Measurements from ENCODE around the gene EXOC2. TPM values are rescaled to one million over a fixed set of nuclear protein-coding genes. Genes with fewer than 3 reads are reported as not detected.
"Not testable (repeated sequence)": the region's sequence is repeated elsewhere in the genome, so short reads cannot be mapped to it uniquely, and the experiment has no call there.

Gene EXOC2
- total RNA-seq, 5 donors from 2014 or later (not counting 1 experiment from before 2014, with no cell fraction given) = 30.7 to 40.6 (median 39.3) TPM

DNA sequence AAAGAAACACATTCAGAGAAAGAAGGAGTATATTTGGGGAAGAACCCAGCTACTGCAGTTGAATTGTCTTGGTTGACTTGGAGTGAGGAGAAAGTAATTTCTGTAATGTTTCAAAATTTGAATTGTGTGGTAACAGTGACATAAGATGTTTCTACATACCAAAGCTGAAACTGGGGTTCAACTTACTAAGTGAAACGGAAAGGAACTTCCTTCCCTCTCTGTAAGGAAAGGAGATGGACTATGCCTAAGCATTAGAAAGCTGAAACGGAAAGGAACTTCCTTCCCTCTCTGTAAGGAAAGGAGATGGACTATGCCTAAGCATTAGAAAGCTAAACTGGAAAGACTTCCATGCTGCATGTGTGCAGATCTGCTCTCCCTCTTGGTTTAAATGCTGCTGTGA, 82.1 kb downstream of the EXOC2 start:
- Histone ChIP-seq H3K36me3 (ENCODE audit: control insufficient read depth in 2 of 2, extremely low read depth in 1 of 2, insufficient read depth in 1 of 2, low read length in 1 of 2) (peaks cover 9 to 38% of the 10 kb centered on the region in 2 donors), H3K9me3 (no peaks in the 10 kb centered on the region), H3K4me1 (ENCODE audit: control insufficient read depth in 1 of 2, extremely low read depth in 1 of 2, insufficient read depth in 2 of 2, low read length in 2 of 2) (no peaks in the 10 kb centered on the region), H3K27me3 (replicated peaks in 1 of 2; ENCODE audit: control insufficient read depth in 2 of 2, extremely low read depth in 1 of 2, insufficient read depth in 2 of 2, low read length in 1 of 2) (no peaks in the 10 kb centered on the region), H3K4me3 (ENCODE audit: control insufficient read depth in 1 of 2, extremely low read depth in 1 of 2, low read length in 1 of 2) (no peak overlapping the region), H3K27ac (ENCODE audit: low read length) (no peak overlapping the region)
- no peak for DNase-seq
- Mint-ChIP-seq H3K4me1 (peaks cover 0 to 4% (median 0%) of the 10 kb centered on the region in 3 donors), H3K27me3 (no peaks in the 10 kb centered on the region), H3K27ac (no peak overlapping the region), H3K9me3 (no peaks in the 10 kb centered on the region), H3K36me3 (peaks cover 57% of the 10 kb centered on the region), H3K4me3 (no peak overlapping the region)
- WGBS (ENCODE audit: insufficient coverage) = no CpG with 5 or more reads among the region's 2 CpGs
- no peak for ATAC-seq (replicated peaks in 1 of 4)
- ChIA-PET POLR2A (no interaction called here), CTCF (no interaction called here)

DNA sequence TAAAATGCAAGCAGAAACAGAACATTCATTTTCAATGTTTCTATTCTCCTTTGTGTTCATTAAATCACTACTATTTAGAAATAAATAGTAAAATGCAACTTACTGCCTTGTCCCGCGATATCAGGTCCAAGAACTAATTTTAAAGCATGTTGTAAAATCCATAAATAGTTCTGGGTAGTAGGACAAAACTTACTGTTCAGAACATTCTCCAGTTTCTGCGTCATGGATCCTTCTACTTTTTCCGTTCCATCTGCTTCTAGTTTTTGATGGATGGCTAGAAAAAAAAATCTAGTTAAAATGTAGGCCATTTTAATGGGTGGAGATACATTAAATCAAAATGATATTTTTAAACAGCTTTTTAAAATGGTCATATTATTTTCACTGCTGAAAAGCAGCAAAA, 83.0 kb downstream of the EXOC2 start:
- no CpG with 5 or more reads among the region's 4 CpGs for WGBS (ENCODE audit: insufficient coverage)
- Histone ChIP-seq H3K4me3 (ENCODE audit: control insufficient read depth in 1 of 2, extremely low read depth in 1 of 2, low read length in 1 of 2) (no peak overlapping the region), H3K4me1 (ENCODE audit: control insufficient read depth in 1 of 2, extremely low read depth in 1 of 2, insufficient read depth in 2 of 2, low read length in 2 of 2) (no peaks in the 10 kb centered on the region), H3K27me3 (replicated peaks in 1 of 2; ENCODE audit: control insufficient read depth in 2 of 2, extremely low read depth in 1 of 2, insufficient read depth in 2 of 2, low read length in 1 of 2) (no peaks in the 10 kb centered on the region), H3K9me3 (no peaks in the 10 kb centered on the region), H3K36me3 (ENCODE audit: control insufficient read depth in 2 of 2, extremely low read depth in 1 of 2, insufficient read depth in 1 of 2, low read length in 1 of 2) (peaks cover 9 to 38% of the 10 kb centered on the region in 2 donors), H3K27ac (ENCODE audit: low read length) (no peak overlapping the region)
- H3K36me3 Mint-ChIP-seq = peaks cover 54% of the 10 kb centered on the region
- POLR2A ChIA-PET = no interaction called here
- H3K27me3 Mint-ChIP-seq = no peaks in the 10 kb centered on the region
- peaks cover 0 to 4% (median under 1%) of the 10 kb centered on the region in 3 donors for H3K4me1 Mint-ChIP-seq
- DNase-seq = no peak
- H3K27ac Mint-ChIP-seq = no peak overlapping the region
- H3K4me3 Mint-ChIP-seq = no peak overlapping the region
- CTCF ChIA-PET = no interaction called here
- no peak for ATAC-seq (replicated peaks in 1 of 4)
- H3K9me3 Mint-ChIP-seq = no peaks in the 10 kb centered on the region

DNA sequence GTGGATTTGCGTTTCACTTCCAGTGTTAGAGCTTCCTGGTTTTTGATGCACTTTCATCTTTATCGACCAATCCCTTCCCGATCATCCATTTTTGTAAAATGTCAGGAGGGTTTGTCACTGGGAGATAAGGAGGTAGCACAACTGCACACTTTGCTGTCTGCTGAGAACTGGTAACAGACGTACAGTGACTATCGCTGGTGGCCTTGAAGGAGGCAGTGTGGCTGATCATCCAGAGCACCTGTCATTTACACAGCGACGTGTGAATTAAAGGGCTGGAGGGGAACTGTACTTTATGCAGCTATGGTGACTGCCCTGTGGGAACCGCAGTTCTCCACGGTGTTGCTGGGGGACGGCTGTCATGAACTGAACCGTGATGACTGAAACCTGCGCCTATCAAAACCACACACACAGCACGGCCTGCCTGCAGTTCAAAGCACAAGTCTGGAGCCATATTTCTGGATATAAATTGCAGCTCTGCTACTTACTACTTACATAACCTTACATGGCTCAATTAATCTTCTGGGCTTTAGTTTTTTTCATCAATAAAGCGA, 86.0 kb downstream of the EXOC2 start:
- H3K9me3 Mint-ChIP-seq = no peaks in the 10 kb centered on the region
- no peak overlapping the region for H3K4me3 ChIP-seq (ENCODE audit: control insufficient read depth in 1 of 2, extremely low read depth in 1 of 2, low read length in 1 of 2)
- H3K9me3 ChIP-seq = no peaks in the 10 kb centered on the region
- H3K36me3 Mint-ChIP-seq = peaks cover 55% of the 10 kb centered on the region
- DNase-seq (no peak), ATAC-seq (replicated peaks in 1 of 4) (no peak)
- no peak overlapping the region for H3K27ac ChIP-seq (ENCODE audit: low read length)
- CTCF ChIA-PET = no interaction called here
- WGBS (ENCODE audit: insufficient coverage) = 97% methylated on average over 10 of the region's 14 CpGs
- H3K36me3 ChIP-seq (ENCODE audit: control insufficient read depth in 2 of 2, extremely low read depth in 1 of 2, insufficient read depth in 1 of 2, low read length in 1 of 2) = peaks cover 9 to 33% of the 10 kb centered on the region in 2 donors
- H3K27me3 Mint-ChIP-seq = no peaks in the 10 kb centered on the region
- no peaks in the 10 kb centered on the region for H3K27me3 ChIP-seq (replicated peaks in 1 of 2; ENCODE audit: control insufficient read depth in 2 of 2, extremely low read depth in 1 of 2, insufficient read depth in 2 of 2, low read length in 1 of 2)
- H3K4me1 Mint-ChIP-seq = peaks cover 0 to 8% (median 4%) of the 10 kb centered on the region in 3 donors
- no peaks in the 10 kb centered on the region for H3K4me1 ChIP-seq (ENCODE audit: control insufficient read depth in 1 of 2, extremely low read depth in 1 of 2, insufficient read depth in 2 of 2, low read length in 2 of 2)
- POLR2A ChIA-PET = no interaction called here
- no peak overlapping the region for H3K4me3 Mint-ChIP-seq
- no peak overlapping the region for H3K27ac Mint-ChIP-seq

DNA sequence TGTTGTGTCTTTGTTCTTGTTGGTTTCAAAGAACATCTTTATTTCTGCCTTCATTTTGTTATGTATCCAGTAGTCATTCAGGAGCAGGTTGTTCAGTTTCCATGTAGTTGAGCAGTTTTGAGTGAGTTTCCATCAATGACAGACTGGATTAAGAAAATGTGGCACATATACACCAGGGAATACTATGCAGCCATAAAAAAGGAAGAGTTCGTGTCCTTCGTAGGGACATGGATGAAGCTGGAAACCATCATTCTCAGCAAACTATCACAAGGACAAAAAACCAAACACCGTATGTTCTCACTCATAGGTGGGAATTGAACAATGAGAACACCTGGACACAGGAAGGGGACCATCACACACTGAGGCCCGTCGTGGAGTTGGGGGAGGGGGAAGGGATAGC, 87.0 kb downstream of the EXOC2 start:
- H3K4me3 Mint-ChIP-seq; H3K27me3 Mint-ChIP-seq; POLR2A ChIA-PET; ATAC-seq (replicated peaks in 1 of 4); H3K27me3 ChIP-seq (replicated peaks in 1 of 2; ENCODE audit: control insufficient read depth in 2 of 2, extremely low read depth in 1 of 2, insufficient read depth in 2 of 2, low read length in 1 of 2); DNase-seq; H3K4me3 ChIP-seq (ENCODE audit: control insufficient read depth in 1 of 2, extremely low read depth in 1 of 2, low read length in 1 of 2); H3K9me3 Mint-ChIP-seq; CTCF ChIA-PET; H3K9me3 ChIP-seq; H3K4me1 ChIP-seq (ENCODE audit: control insufficient read depth in 1 of 2, extremely low read depth in 1 of 2, insufficient read depth in 2 of 2, low read length in 2 of 2); H3K27ac ChIP-seq (ENCODE audit: low read length); H3K4me1 Mint-ChIP-seq; H3K27ac Mint-ChIP-seq: not testable (repeated sequence)
- H3K36me3 Mint-ChIP-seq = peaks cover 55% of the 10 kb centered on the region
- H3K36me3 ChIP-seq (ENCODE audit: control insufficient read depth in 2 of 2, extremely low read depth in 1 of 2, insufficient read depth in 1 of 2, low read length in 1 of 2) = peaks cover 9 to 29% of the 10 kb centered on the region in 2 donors
- no CpG with 5 or more reads among the region's 5 CpGs for WGBS (ENCODE audit: insufficient coverage)

DNA sequence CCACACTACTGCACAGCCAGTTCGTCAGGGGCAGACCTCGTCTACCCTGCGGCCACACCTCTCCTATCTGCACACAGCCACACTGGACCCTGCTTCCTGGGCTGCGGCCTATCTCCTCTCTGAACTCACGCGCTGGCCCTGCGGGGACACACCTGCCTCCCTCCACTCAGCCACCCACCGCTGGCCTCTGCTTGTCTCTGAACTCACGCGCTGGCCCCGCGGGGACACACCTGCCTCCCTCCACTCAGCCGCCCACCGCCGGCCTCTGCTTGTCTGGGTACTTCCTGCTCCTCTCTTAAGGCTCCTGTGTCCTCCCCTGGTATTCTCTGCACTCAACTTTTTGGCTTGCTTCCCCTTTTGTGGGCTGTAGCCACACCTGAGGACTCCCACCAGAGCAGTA, 88.4 kb downstream of the EXOC2 start:
- ChIA-PET POLR2A (no interaction called here), CTCF (no interaction called here)
- Histone ChIP-seq H3K9me3 (no peaks in the 10 kb centered on the region), H3K4me3 (ENCODE audit: control insufficient read depth in 1 of 2, extremely low read depth in 1 of 2, low read length in 1 of 2) (no peak overlapping the region), H3K4me1 (ENCODE audit: control insufficient read depth in 1 of 2, extremely low read depth in 1 of 2, insufficient read depth in 2 of 2, low read length in 2 of 2) (no peaks in the 10 kb centered on the region), H3K27ac (ENCODE audit: low read length) (no peak overlapping the region), H3K27me3 (replicated peaks in 1 of 2; ENCODE audit: control insufficient read depth in 2 of 2, extremely low read depth in 1 of 2, insufficient read depth in 2 of 2, low read length in 1 of 2) (no peaks in the 10 kb centered on the region), H3K36me3 (ENCODE audit: control insufficient read depth in 2 of 2, extremely low read depth in 1 of 2, insufficient read depth in 1 of 2, low read length in 1 of 2) (peaks cover 9 to 23% of the 10 kb centered on the region in 2 donors)
- 78% methylated on average over 12 of the region's 15 CpGs for WGBS (ENCODE audit: insufficient coverage)
- Mint-ChIP-seq H3K27ac (no peak overlapping the region), H3K4me3 (no peak overlapping the region), H3K4me1 (peaks cover 0 to 8% (median 0%) of the 10 kb centered on the region in 3 donors), H3K27me3 (no peaks in the 10 kb centered on the region), H3K9me3 (no peaks in the 10 kb centered on the region), H3K36me3 (peaks cover 47% of the 10 kb centered on the region)
- DNase-seq (no peak), ATAC-seq (replicated peaks in 1 of 4) (no peak)

DNA sequence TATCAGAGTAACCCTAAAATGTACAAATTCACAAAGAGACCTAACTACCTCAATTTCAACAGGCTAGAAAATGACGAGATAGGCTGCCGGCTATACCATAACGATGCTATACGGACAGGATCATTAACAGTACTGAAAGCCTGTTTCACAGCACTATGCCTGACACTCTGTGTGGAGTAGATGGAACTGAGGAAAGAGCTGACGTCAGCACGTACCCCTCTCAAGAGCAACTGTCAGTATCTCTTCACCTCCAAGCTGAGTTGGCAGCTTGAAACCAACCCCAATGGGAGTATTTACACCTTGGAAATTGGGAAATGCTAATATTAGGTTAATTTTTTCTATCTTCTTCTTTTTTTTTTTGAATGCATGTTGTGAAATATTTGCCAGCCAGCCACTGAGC, 89.7 kb downstream of the EXOC2 start:
- Histone ChIP-seq H3K4me1 (ENCODE audit: control insufficient read depth in 1 of 2, extremely low read depth in 1 of 2, insufficient read depth in 2 of 2, low read length in 2 of 2) (no peaks in the 10 kb centered on the region), H3K27ac (ENCODE audit: low read length) (no peak overlapping the region), H3K36me3 (ENCODE audit: control insufficient read depth in 2 of 2, extremely low read depth in 1 of 2, insufficient read depth in 1 of 2, low read length in 1 of 2) (peaks cover 9 to 26% of the 10 kb centered on the region in 2 donors), H3K9me3 (no peaks in the 10 kb centered on the region), H3K27me3 (replicated peaks in 1 of 2; ENCODE audit: control insufficient read depth in 2 of 2, extremely low read depth in 1 of 2, insufficient read depth in 2 of 2, low read length in 1 of 2) (no peaks in the 10 kb centered on the region), H3K4me3 (ENCODE audit: control insufficient read depth in 1 of 2, extremely low read depth in 1 of 2, low read length in 1 of 2) (no peak overlapping the region)
- POLR2A ChIA-PET = interaction anchor here in 1 of 2 donors (0.7 kb wide), 1 partner anchor 90 kb away, joined by 3 read pairs; the partner anchor contains the start of gene EXOC2
- Mint-ChIP-seq H3K27ac (no peak overlapping the region), H3K9me3 (no peaks in the 10 kb centered on the region), H3K4me1 (peaks cover 0 to 8% (median 0%) of the 10 kb centered on the region in 3 donors), H3K4me3 (no peak overlapping the region), H3K36me3 (peaks cover 44% of the 10 kb centered on the region), H3K27me3 (no peaks in the 10 kb centered on the region)
- DNase-seq (no peak), ATAC-seq (replicated peaks in 1 of 4) (no peak)
- CTCF ChIA-PET = interaction anchor here in 1 of 2 donors (1.0 kb wide), 1 partner anchor 9 kb away, joined by 5 read pairs; no protein-coding TSS in a partner anchor
- 100% methylated on average over 4 of the region's 6 CpGs for WGBS (ENCODE audit: insufficient coverage)

Data from T-cell (primary cell).